WTC11 (cell line): ENCODE results near the gene KSR2.

ENCODE experiments used
- ATF2 ChIP-seq: sonication (generic); formaldehyde crosslinking; IDR thresholded peaks from 2 replicates; pipeline ENCODE4 v1.8.1; 2022; ENCODE audit warnings: low read depth, missing genetic modification reagents, borderline replicate concordance
- CBFB ChIP-seq: sonication (generic); formaldehyde crosslinking; IDR thresholded peaks from 2 replicates; pipeline ENCODE4 v1.8.1; 2022; ENCODE audit warnings: mild to moderate bottlenecking, low read depth, missing genetic modification reagents
- CTCF ChIP-seq: fragments of 200-600 bp; IDR thresholded peaks from 2 replicates; pipeline ENCODE4 v1.8.0; 2022; ENCODE audit warnings: antibody characterized with exemption
- E2F4 ChIP-seq: sonication (generic); formaldehyde crosslinking; IDR thresholded peaks from 2 replicates; pipeline ENCODE4 v1.8.1; 2022; ENCODE audit warnings: low read depth, mild to moderate bottlenecking, moderate library complexity, missing genetic modification reagents, borderline replicate concordance
- ETV6 ChIP-seq: sonication (generic); formaldehyde crosslinking; IDR thresholded peaks from 2 replicates; pipeline ENCODE4 v1.8.1; 2022; ENCODE audit warnings: mild to moderate bottlenecking, missing genetic modification reagents
- HMGXB4 ChIP-seq: sonication (generic); formaldehyde crosslinking; IDR thresholded peaks from 2 replicates; pipeline ENCODE4 v1.8.1; 2023; ENCODE audit warnings: mild to moderate bottlenecking, moderate library complexity, missing genetic modification reagents
- SMAD4 ChIP-seq: sonication (generic); formaldehyde crosslinking; IDR thresholded peaks from 2 replicates; pipeline ENCODE4 v1.8.0; 2022; ENCODE audit warnings: mild to moderate bottlenecking, missing genetic modification reagents
- TF ChIP-seq, protein P1 (sequence below): sonication (generic); formaldehyde crosslinking; IDR thresholded peaks from 2 replicates; pipeline ENCODE4 v1.8.0; 2022; ENCODE audit warnings: mild to moderate bottlenecking, missing genetic modification reagents
- TF ChIP-seq, protein P2 (sequence below): sonication (generic); formaldehyde crosslinking; IDR thresholded peaks from 2 replicates; pipeline ENCODE4 v1.8.1; 2022; ENCODE audit warnings: missing genetic modification reagents, borderline replicate concordance

DNA sequence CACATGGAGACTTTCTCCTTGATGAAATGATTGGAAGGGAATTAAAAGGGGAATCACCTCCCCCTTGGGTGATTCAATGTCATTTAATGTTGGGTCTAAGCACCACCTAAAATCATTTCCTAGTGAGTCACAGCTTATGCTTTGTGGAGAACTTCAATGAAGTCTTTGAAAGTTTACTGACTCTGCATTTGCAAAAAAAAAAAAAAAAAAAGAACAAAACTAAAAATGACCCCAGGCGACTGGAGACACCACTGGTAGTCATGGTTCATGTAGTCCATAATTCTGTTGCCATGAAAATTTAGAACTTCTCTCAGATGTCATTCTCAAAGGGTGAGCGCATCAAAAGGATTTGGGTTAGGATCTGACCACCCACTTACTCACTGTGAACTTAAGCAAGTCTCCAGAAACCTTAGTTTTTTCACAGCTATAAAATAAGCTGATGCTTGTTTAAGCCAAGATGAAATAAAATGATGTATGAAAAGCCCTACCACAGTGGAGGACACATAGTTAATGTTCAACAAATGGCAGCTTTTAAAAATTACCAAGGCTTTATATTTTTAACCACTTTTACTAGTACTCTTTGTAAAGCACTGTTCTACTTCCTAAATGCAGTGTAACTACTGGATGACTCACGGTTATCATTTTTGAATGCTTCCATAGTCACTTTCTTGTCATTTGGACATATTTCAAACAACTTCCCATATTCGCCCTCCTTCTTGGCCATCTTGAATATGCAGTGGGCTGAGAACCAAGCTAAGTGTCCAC is 18.1 kb upstream of the KSR2 start:
- TF ChIP-seq HMGXB4 (no peak), CBFB (no peak), CTCF (no peak), E2F4 (CRISPR knock-in tag) (no peak), SMAD4 (CRISPR knock-in tag) (no peak), ETV6 (CRISPR knock-in tag) (no peak), ATF2 (CRISPR knock-in tag) (no peak)
- TF ChIP-seq, protein P1, sequence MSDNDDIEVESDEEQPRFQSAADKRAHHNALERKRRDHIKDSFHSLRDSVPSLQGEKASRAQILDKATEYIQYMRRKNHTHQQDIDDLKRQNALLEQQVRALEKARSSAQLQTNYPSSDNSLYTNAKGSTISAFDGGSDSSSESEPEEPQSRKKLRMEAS (CRISPR knock-in tag), result no peak
- TF ChIP-seq, protein P2, sequence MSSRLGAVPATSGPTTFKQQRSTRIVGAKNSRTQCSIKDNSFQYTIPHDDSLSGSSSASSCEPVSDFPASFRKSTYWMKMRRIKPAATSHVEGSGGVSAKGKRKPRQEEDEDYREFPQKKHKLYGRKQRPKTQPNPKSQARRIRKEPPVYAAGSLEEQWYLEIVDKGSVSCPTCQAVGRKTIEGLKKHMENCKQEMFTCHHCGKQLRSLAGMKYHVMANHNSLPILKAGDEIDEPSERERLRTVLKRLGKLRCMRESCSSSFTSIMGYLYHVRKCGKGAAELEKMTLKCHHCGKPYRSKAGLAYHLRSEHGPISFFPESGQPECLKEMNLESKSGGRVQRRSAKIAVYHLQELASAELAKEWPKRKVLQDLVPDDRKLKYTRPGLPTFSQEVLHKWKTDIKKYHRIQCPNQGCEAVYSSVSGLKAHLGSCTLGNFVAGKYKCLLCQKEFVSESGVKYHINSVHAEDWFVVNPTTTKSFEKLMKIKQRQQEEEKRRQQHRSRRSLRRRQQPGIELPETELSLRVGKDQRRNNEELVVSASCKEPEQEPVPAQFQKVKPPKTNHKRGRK (CRISPR knock-in tag), result no peak
